ENCODE results near the gene ZC3H11A.
"Not testable (repeated sequence)": the region's sequence is repeated elsewhere in the genome, so short reads cannot be mapped to it uniquely, and the experiment has no call there.

ZC3H11A gene

GRCh38 chr1:203791498-203791897 is 3.9 kb upstream of the ZC3H11A start:
- Histone ChIP-seq H3K9ac (ENCODE audit: low read length) (no peak overlapping the region), H3K36me3 (ENCODE audit: insufficient read depth, low read length) (no peaks in the 10 kb centered on the region), H3K27me3 (ENCODE audit: control insufficient read depth in 1 of 2, insufficient read depth in 2 of 2, low read length in 2 of 2) (no peaks in the 10 kb centered on the region), H3K9me3 (ENCODE audit: low read length) (no peaks in the 10 kb centered on the region), H3K4me1 (ENCODE audit: insufficient read depth, low read length) (peaks cover 2% of the 10 kb centered on the region), H3K27ac (ENCODE audit: low read depth, low read length) (no peak overlapping the region), H3K4me3 (ENCODE audit: low read depth in 1 of 2, low read length in 2 of 2) (no peak overlapping the region)

GRCh38 chr1:203792486-203792885 is 2.9 kb upstream of the ZC3H11A start:
- Histone ChIP-seq H3K27ac (ENCODE audit: low read depth, low read length) (no peak overlapping the region), H3K4me3 (ENCODE audit: low read depth in 1 of 2, low read length in 2 of 2) (no peak overlapping the region), H3K4me1 (ENCODE audit: insufficient read depth, low read length) (peaks cover 12% of the 10 kb centered on the region), H3K36me3 (ENCODE audit: insufficient read depth, low read length) (no peaks in the 10 kb centered on the region), H3K27me3 (ENCODE audit: control insufficient read depth in 1 of 2, insufficient read depth in 2 of 2, low read length in 2 of 2) (no peaks in the 10 kb centered on the region), H3K9me3 (ENCODE audit: low read length) (no peaks in the 10 kb centered on the region), H3K9ac (ENCODE audit: low read length) (no peak overlapping the region)

- not testable (repeated sequence) for H3K9ac ChIP-seq (ENCODE audit: low read length); H3K27me3 ChIP-seq (ENCODE audit: control insufficient read depth in 1 of 2, insufficient read depth in 2 of 2, low read length in 2 of 2); H3K9me3 ChIP-seq (ENCODE audit: low read length); H3K4me3 ChIP-seq (ENCODE audit: low read depth in 1 of 2, low read length in 2 of 2); H3K27ac ChIP-seq (ENCODE audit: low read depth, low read length); H3K36me3 ChIP-seq (ENCODE audit: insufficient read depth, low read length)
- peaks cover 23% of the 10 kb centered on the region for H3K4me1 ChIP-seq (ENCODE audit: insufficient read depth, low read length)
Observed at GRCh38 chr1:203793561-203793960, 1.9 kb upstream of the ZC3H11A start.

- H3K4me1 ChIP-seq (ENCODE audit: insufficient read depth, low read length): peaks cover 36% of the 10 kb centered on the region
- H3K27ac ChIP-seq (ENCODE audit: low read depth, low read length): peak overlapping the region; percentile 84
- H3K9ac ChIP-seq (ENCODE audit: low read length): peak overlapping the region; percentile 41
Observed at GRCh38 chr1:203794764-203795440, 521 bp upstream of the ZC3H11A start.

GRCh38 chr1:203796236-203796605 is 798 bp downstream of the ZC3H11A start:
- no peaks in the 10 kb centered on the region for H3K36me3 ChIP-seq (ENCODE audit: insufficient read depth, low read length)
- no peaks in the 10 kb centered on the region for H3K9me3 ChIP-seq (ENCODE audit: low read length)
- H3K4me1 ChIP-seq (ENCODE audit: insufficient read depth, low read length): peaks cover 46% of the 10 kb centered on the region
- peak overlapping the region; percentile 83 for H3K27ac ChIP-seq (ENCODE audit: low read depth, low read length)
- H3K27me3 ChIP-seq (ENCODE audit: control insufficient read depth in 1 of 2, insufficient read depth in 2 of 2, low read length in 2 of 2): no peaks in the 10 kb centered on the region
- H3K9ac ChIP-seq (ENCODE audit: low read length): peak overlapping the region; percentile 94
- H3K4me3 ChIP-seq (ENCODE audit: low read depth in 1 of 2, low read length in 2 of 2): peak overlapping the region; percentile 70 to 97

More at GRCh38 chr1:203794764-203795440, 521 bp upstream of the ZC3H11A start:
- Histone ChIP-seq H3K4me3 (ENCODE audit: low read depth in 1 of 2, low read length in 2 of 2) (peak overlapping the region; percentile 70 to 97), H3K27me3 (ENCODE audit: control insufficient read depth in 1 of 2, insufficient read depth in 2 of 2, low read length in 2 of 2) (no peaks in the 10 kb centered on the region), H3K9me3 (ENCODE audit: low read length) (no peaks in the 10 kb centered on the region), H3K36me3 (ENCODE audit: insufficient read depth, low read length) (no peaks in the 10 kb centered on the region)

- Histone ChIP-seq H3K27me3 (ENCODE audit: control insufficient read depth in 1 of 2, insufficient read depth in 2 of 2, low read length in 2 of 2) (no peaks in the 10 kb centered on the region), H3K9ac (ENCODE audit: low read length) (no peak overlapping the region), H3K27ac (ENCODE audit: low read depth, low read length) (peak overlapping the region; percentile 83), H3K4me3 (ENCODE audit: low read depth in 1 of 2, low read length in 2 of 2) (peak overlapping the region in 1 of 2 donors; percentile 97), H3K9me3 (ENCODE audit: low read length) (no peaks in the 10 kb centered on the region), H3K4me1 (ENCODE audit: insufficient read depth, low read length) (peaks cover 51% of the 10 kb centered on the region), H3K36me3 (ENCODE audit: insufficient read depth, low read length) (no peaks in the 10 kb centered on the region)
Observed at GRCh38 chr1:203797216-203797615, 1.8 kb downstream of the ZC3H11A start.

GRCh38 chr1:203797948-203798655 is 2.7 kb downstream of the ZC3H11A start:
- no peaks in the 10 kb centered on the region for H3K9me3 ChIP-seq (ENCODE audit: low read length)
- no peaks in the 10 kb centered on the region for H3K36me3 ChIP-seq (ENCODE audit: insufficient read depth, low read length)
- no peak overlapping the region for H3K27ac ChIP-seq (ENCODE audit: low read depth, low read length)
- no peaks in the 10 kb centered on the region for H3K27me3 ChIP-seq (ENCODE audit: control insufficient read depth in 1 of 2, insufficient read depth in 2 of 2, low read length in 2 of 2)
- H3K4me3 ChIP-seq (ENCODE audit: low read depth in 1 of 2, low read length in 2 of 2): peak overlapping the region; percentile 11 to 97
- peaks cover 56% of the 10 kb centered on the region for H3K4me1 ChIP-seq (ENCODE audit: insufficient read depth, low read length)
- no peak overlapping the region for H3K9ac ChIP-seq (ENCODE audit: low read length)

GRCh38 chr1:203799157-203799556 is 3.7 kb downstream of the ZC3H11A start:
- Histone ChIP-seq H3K36me3 (ENCODE audit: insufficient read depth, low read length) (no peaks in the 10 kb centered on the region), H3K27me3 (ENCODE audit: control insufficient read depth in 1 of 2, insufficient read depth in 2 of 2, low read length in 2 of 2) (no peaks in the 10 kb centered on the region), H3K4me3 (ENCODE audit: low read depth in 1 of 2, low read length in 2 of 2) (no peak overlapping the region), H3K4me1 (ENCODE audit: insufficient read depth, low read length) (peaks cover 56% of the 10 kb centered on the region), H3K27ac (ENCODE audit: low read depth, low read length) (no peak overlapping the region), H3K9ac (ENCODE audit: low read length) (no peak overlapping the region), H3K9me3 (ENCODE audit: low read length) (no peaks in the 10 kb centered on the region)

- Histone ChIP-seq H3K27me3 (ENCODE audit: control insufficient read depth in 1 of 2, insufficient read depth in 2 of 2, low read length in 2 of 2) (no peaks in the 10 kb centered on the region), H3K9me3 (ENCODE audit: low read length) (no peaks in the 10 kb centered on the region), H3K27ac (ENCODE audit: low read depth, low read length) (no peak overlapping the region), H3K9ac (ENCODE audit: low read length) (no peak overlapping the region), H3K4me3 (ENCODE audit: low read depth in 1 of 2, low read length in 2 of 2) (no peak overlapping the region), H3K36me3 (ENCODE audit: insufficient read depth, low read length) (no peaks in the 10 kb centered on the region), H3K4me1 (ENCODE audit: insufficient read depth, low read length) (peaks cover 56% of the 10 kb centered on the region)
Observed at GRCh38 chr1:203799971-203800370, 4.5 kb downstream of the ZC3H11A start.

- Histone ChIP-seq H3K9me3 (ENCODE audit: low read length) (no peaks in the 10 kb centered on the region), H3K4me1 (ENCODE audit: insufficient read depth, low read length) (peaks cover 12% of the 10 kb centered on the region), H3K27ac (ENCODE audit: low read depth, low read length) (no peak overlapping the region), H3K36me3 (ENCODE audit: insufficient read depth, low read length) (peaks cover 8% of the 10 kb centered on the region), H3K9ac (ENCODE audit: low read length) (no peak overlapping the region), H3K27me3 (ENCODE audit: control insufficient read depth in 1 of 2, insufficient read depth in 2 of 2, low read length in 2 of 2) (no peaks in the 10 kb centered on the region), H3K4me3 (ENCODE audit: low read depth in 1 of 2, low read length in 2 of 2) (no peak overlapping the region)
Observed at GRCh38 chr1:203805689-203806088, 10.3 kb downstream of the ZC3H11A start.

- no peak overlapping the region for H3K9ac ChIP-seq (ENCODE audit: low read length)
- H3K27ac ChIP-seq (ENCODE audit: low read depth, low read length): no peak overlapping the region
- peaks cover 5% of the 10 kb centered on the region for H3K4me1 ChIP-seq (ENCODE audit: insufficient read depth, low read length)
- H3K4me3 ChIP-seq (ENCODE audit: low read depth in 1 of 2, low read length in 2 of 2): no peak overlapping the region
- peaks cover 8% of the 10 kb centered on the region for H3K36me3 ChIP-seq (ENCODE audit: insufficient read depth, low read length)
- no peaks in the 10 kb centered on the region for H3K9me3 ChIP-seq (ENCODE audit: low read length)
- no peaks in the 10 kb centered on the region for H3K27me3 ChIP-seq (ENCODE audit: control insufficient read depth in 1 of 2, insufficient read depth in 2 of 2, low read length in 2 of 2)
Observed at GRCh38 chr1:203807196-203807595, 11.8 kb downstream of the ZC3H11A start.
